GM13977 (cell line): Measurements from ENCODE around the gene DOK5.

Experiments
- DNase-seq: peaks from one replicate; pipeline ENCODE4 v3.0.0; 2012; ENCODE audit warnings: low spot score
- CTCF ChIP-seq: IDR thresholded peaks from 2 replicates; pipeline ENCODE4 v1.5.1; 2012; ENCODE audit warnings: mild to moderate bottlenecking, control low read depth; ENCODE audit not compliant: insufficient read depth; ENCODE audit errors: extremely low read depth, missing control alignments
- in situ Hi-C: fragments of 300-500 bp; cut with MboI; formaldehyde crosslinking; loops from one replicate; pipeline ENCODE4 v1.12.0; 2022; ENCODE audit warnings: low sequenced_read_pairs, low pct_unique_long_range_greater_than_20kb, mixed read lengths, inconsistent platforms; ENCODE audit not compliant: unreplicated experiment

Gene DOK5

GRCh38 chr20:54468082-54468481 is 7.3 kb upstream of the DOK5 start:
- in situ Hi-C loops: no loop called here
- TF ChIP-seq CTCF: no peak
- DNase-seq: no peak

GRCh38 chr20:54469293-54469692 is 6.1 kb upstream of the DOK5 start:
- in situ Hi-C loops: no loop called here
- TF ChIP-seq CTCF: no peak

GRCh38 chr20:54469952-54470351 is 5.4 kb upstream of the DOK5 start:
- no peak for TF ChIP-seq CTCF
- in situ Hi-C loops: no loop called here
- DNase-seq: no peak

More at GRCh38 chr20:54469293-54469692, 6.1 kb upstream of the DOK5 start:
- DNase-seq: no peak

- in situ Hi-C loops: no loop called here
- TF ChIP-seq CTCF: no peak
- no peak for DNase-seq
Measured at GRCh38 chr20:54470697-54471096, 4.7 kb upstream of the DOK5 start.

GRCh38 chr20:54472607-54473006 is 2.8 kb upstream of the DOK5 start:
- in situ Hi-C loops: no loop called here
- TF ChIP-seq CTCF: no peak
- DNase-seq: no peak

GRCh38 chr20:54473340-54473739 is 2.1 kb upstream of the DOK5 start:
- in situ Hi-C loops: no loop called here
- no peak for DNase-seq
- TF ChIP-seq CTCF: no peak

- no peak for TF ChIP-seq CTCF
- DNase-seq: no peak
- in situ Hi-C loops: no loop called here
Measured at GRCh38 chr20:54474046-54474445, 1.3 kb upstream of the DOK5 start.
